ENCODE results near the gene ZNF841. TPM values are rescaled to one million over a fixed set of nuclear protein-coding genes. Genes with fewer than 3 reads are reported as not detected.
"Not testable (repeated sequence)": the region's sequence is repeated elsewhere in the genome, so short reads cannot be mapped to it uniquely, and the experiment has no call there.

Gene ZNF841
- total RNA-seq, 5 donors from 2014 or later (not counting 1 experiment from before 2014, with no cell fraction given): 25.4 to 34.3 (median 32.2) TPM

- H3K9me3 ChIP-seq; H3K4me3 Mint-ChIP-seq; CTCF ChIA-PET; ATAC-seq (replicated peaks in 1 of 4); H3K27ac Mint-ChIP-seq; H3K27ac ChIP-seq (ENCODE audit: low read length); DNase-seq; H3K4me1 ChIP-seq (ENCODE audit: control insufficient read depth in 1 of 2, extremely low read depth in 1 of 2, insufficient read depth in 2 of 2, low read length in 2 of 2); H3K27me3 Mint-ChIP-seq; H3K36me3 ChIP-seq (ENCODE audit: control insufficient read depth in 2 of 2, extremely low read depth in 1 of 2, insufficient read depth in 1 of 2, low read length in 1 of 2); H3K27me3 ChIP-seq (replicated peaks in 1 of 2; ENCODE audit: control insufficient read depth in 2 of 2, extremely low read depth in 1 of 2, insufficient read depth in 2 of 2, low read length in 1 of 2); H3K4me3 ChIP-seq (ENCODE audit: control insufficient read depth in 1 of 2, extremely low read depth in 1 of 2, low read length in 1 of 2): not testable (repeated sequence)
- POLR2A ChIA-PET: interaction anchor here in 1 of 2 donors (0.6 kb wide), 1 partner anchor 138 kb away, joined by 3 read pairs; the partner anchor contains the start of gene PPP2R1A
- Mint-ChIP-seq H3K9me3 (peaks cover 10 to 50% (median 30%) of the 10 kb centered on the region in 3 donors), H3K36me3 (peaks cover 48% of the 10 kb centered on the region), H3K4me1 (peaks cover 15 to 27% (median 25%) of the 10 kb centered on the region in 3 donors)
- WGBS (ENCODE audit: insufficient coverage): no CpG with 5 or more reads among the region's 1 CpG
Observed at GRCh38 chr19:52051736-52052135, 43.8 kb downstream of the ZNF841 start.

- H3K4me3 ChIP-seq (ENCODE audit: control insufficient read depth in 1 of 2, extremely low read depth in 1 of 2, low read length in 1 of 2): peak within 1 kb of the TSS; percentile 93 to 98
- POLR2A ChIA-PET: interaction anchor here in 1 of 2 donors (1.4 to 1.8 kb wide), 3 partner anchors 20 to 141 kb away, joined by 4 to 8 read pairs (median 6); partner anchors contain the start of genes PPP2R1A, ZNF614 and ZNF615
- H3K9me3 Mint-ChIP-seq: peaks cover 8 to 48% (median 30%) of the 10 kb centered on the region in 3 donors
Observed at GRCh38 chr19:52048555-52049501, 46.7 kb downstream of the ZNF841 start, which contains the start of gene ZNF432. Gene ZNF432 (minus strand): TSS chr19:52048838. CDS start chr19:52046868, 1,970 bp downstream.

GRCh38 chr19:52039169-52039568 lies 56.4 kb downstream of the ZNF841 start:
- H3K27me3 Mint-ChIP-seq: no peaks in the 10 kb centered on the region
- H3K36me3 Mint-ChIP-seq: peaks cover 93% of the 10 kb centered on the region
- POLR2A ChIA-PET: no interaction called here

More at GRCh38 chr19:52048555-52049501, 46.7 kb downstream of the ZNF841 start, which contains the start of gene ZNF432:
- Histone ChIP-seq H3K36me3 (ENCODE audit: control insufficient read depth in 2 of 2, extremely low read depth in 1 of 2, insufficient read depth in 1 of 2, low read length in 1 of 2) (peaks cover 7 to 15% of the 10 kb centered on the region in 2 donors), H3K27me3 (replicated peaks in 1 of 2; ENCODE audit: control insufficient read depth in 2 of 2, extremely low read depth in 1 of 2, insufficient read depth in 2 of 2, low read length in 1 of 2) (no peaks in the 10 kb centered on the region), H3K27ac (ENCODE audit: low read length) (peak within 1 kb of the TSS; percentile 95), H3K4me1 (ENCODE audit: control insufficient read depth in 1 of 2, extremely low read depth in 1 of 2, insufficient read depth in 2 of 2, low read length in 2 of 2) (peaks cover 4 to 5% of the 10 kb centered on the region in 2 experiments), H3K9me3 (peaks cover 8% of the 10 kb centered on the region)
- WGBS (ENCODE audit: insufficient coverage): 0% methylated on average over 51 of the region's 60 CpGs
- DNase-seq (peak; percentile 63 to 87 (median 79)), ATAC-seq (replicated peaks in 1 of 4) (peak; percentile 87 to 91 (median 90))
- Mint-ChIP-seq H3K4me1 (peaks cover 22 to 29% (median 27%) of the 10 kb centered on the region in 3 donors), H3K4me3 (peak within 1 kb of the TSS; percentile 93 to 98 (median 97)), H3K27me3 (no peaks in the 10 kb centered on the region), H3K36me3 (peaks cover 49% of the 10 kb centered on the region), H3K27ac (peak within 1 kb of the TSS; percentile 99)
- CTCF ChIA-PET: interaction anchor here in 1 of 2 donors (1.1 kb wide), 1 partner anchor 41 kb away, joined by 3 read pairs; no protein-coding TSS in a partner anchor

GRCh38 chr19:52034051-52034728 lies 61.4 kb downstream of the ZNF841 start:
- no peaks in the 10 kb centered on the region for H3K27me3 Mint-ChIP-seq
- ATAC-seq (replicated peaks in 1 of 4): no peak
- H3K4me1 Mint-ChIP-seq: no peaks in the 10 kb centered on the region
- no peak for DNase-seq
- POLR2A ChIA-PET: no interaction called here
- peaks cover 24 to 45% of the 10 kb centered on the region in 2 donors for H3K36me3 ChIP-seq (ENCODE audit: control insufficient read depth in 2 of 2, extremely low read depth in 1 of 2, insufficient read depth in 1 of 2, low read length in 1 of 2)
- H3K9me3 ChIP-seq: peaks cover 40% of the 10 kb centered on the region
- H3K4me1 ChIP-seq (ENCODE audit: control insufficient read depth in 1 of 2, extremely low read depth in 1 of 2, insufficient read depth in 2 of 2, low read length in 2 of 2): no peaks in the 10 kb centered on the region
- no peak overlapping the region for H3K4me3 Mint-ChIP-seq
- H3K27me3 ChIP-seq (replicated peaks in 1 of 2; ENCODE audit: control insufficient read depth in 2 of 2, extremely low read depth in 1 of 2, insufficient read depth in 2 of 2, low read length in 1 of 2): no peaks in the 10 kb centered on the region
- CTCF ChIA-PET: no interaction called here
- peaks cover 27 to 61% (median 48%) of the 10 kb centered on the region in 3 donors for H3K9me3 Mint-ChIP-seq
- no peak overlapping the region for H3K4me3 ChIP-seq (ENCODE audit: control insufficient read depth in 1 of 2, extremely low read depth in 1 of 2, low read length in 1 of 2)
- H3K27ac ChIP-seq (ENCODE audit: low read length): no peak overlapping the region
- H3K27ac Mint-ChIP-seq: no peak overlapping the region
- H3K36me3 Mint-ChIP-seq: peaks cover 67% of the 10 kb centered on the region
- 100% methylated on average over 2 of the region's 12 CpGs for WGBS (ENCODE audit: insufficient coverage)

More at GRCh38 chr19:52039169-52039568, 56.4 kb downstream of the ZNF841 start:
- H3K9me3 ChIP-seq: peaks cover 30% of the 10 kb centered on the region
- no peaks in the 10 kb centered on the region for H3K27me3 ChIP-seq (replicated peaks in 1 of 2; ENCODE audit: control insufficient read depth in 2 of 2, extremely low read depth in 1 of 2, insufficient read depth in 2 of 2, low read length in 1 of 2)
- no peak for DNase-seq
- H3K4me3 Mint-ChIP-seq: peak overlapping the region in 1 of 3 donors; percentile 3
- H3K4me1 Mint-ChIP-seq: no peaks in the 10 kb centered on the region
- ATAC-seq (replicated peaks in 1 of 4): no peak
- no peak overlapping the region for H3K27ac ChIP-seq (ENCODE audit: low read length)
- CTCF ChIA-PET: no interaction called here
- no peak overlapping the region for H3K27ac Mint-ChIP-seq
- WGBS (ENCODE audit: insufficient coverage): 100% methylated on average over 1 of the region's 4 CpGs
- H3K4me3 ChIP-seq (ENCODE audit: control insufficient read depth in 1 of 2, extremely low read depth in 1 of 2, low read length in 1 of 2): no peak overlapping the region
- no peaks in the 10 kb centered on the region for H3K4me1 ChIP-seq (ENCODE audit: control insufficient read depth in 1 of 2, extremely low read depth in 1 of 2, insufficient read depth in 2 of 2, low read length in 2 of 2)
- H3K9me3 Mint-ChIP-seq: peaks cover 17 to 65% (median 51%) of the 10 kb centered on the region in 3 donors
- H3K36me3 ChIP-seq (ENCODE audit: control insufficient read depth in 2 of 2, extremely low read depth in 1 of 2, insufficient read depth in 1 of 2, low read length in 1 of 2): peaks cover 30 to 70% of the 10 kb centered on the region in 2 donors

GRCh38 chr19:52028780-52029123 lies 66.8 kb downstream of the ZNF841 start:
- POLR2A ChIA-PET: interaction anchor here in 1 of 2 donors (0.7 to 1.0 kb wide), 2 partner anchors 20 to 161 kb away, joined by 3 to 8 read pairs; partner anchors contain the start of gene ZNF432
- Histone ChIP-seq H3K27me3 (replicated peaks in 1 of 2; ENCODE audit: control insufficient read depth in 2 of 2, extremely low read depth in 1 of 2, insufficient read depth in 2 of 2, low read length in 1 of 2) (no peaks in the 10 kb centered on the region), H3K36me3 (ENCODE audit: control insufficient read depth in 2 of 2, extremely low read depth in 1 of 2, insufficient read depth in 1 of 2, low read length in 1 of 2) (peaks cover 14 to 23% of the 10 kb centered on the region in 2 donors), H3K4me3 (ENCODE audit: control insufficient read depth in 1 of 2, extremely low read depth in 1 of 2, low read length in 1 of 2) (peak overlapping the region; percentile 77 to 89), H3K9me3 (peaks cover 16% of the 10 kb centered on the region), H3K4me1 (ENCODE audit: control insufficient read depth in 1 of 2, extremely low read depth in 1 of 2, insufficient read depth in 2 of 2, low read length in 2 of 2) (peaks cover 5 to 10% of the 10 kb centered on the region in 2 experiments), H3K27ac (ENCODE audit: low read length) (peak overlapping the region; percentile 91)
- peak overlapping the region; percentile 89 to 94 (median 92) for H3K4me3 Mint-ChIP-seq
- H3K27me3 Mint-ChIP-seq: no peaks in the 10 kb centered on the region
- 0% methylated on average over 2 of the region's 5 CpGs for WGBS (ENCODE audit: insufficient coverage)
- ATAC-seq (replicated peaks in 1 of 4) (peak; percentile 25 to 31 (median 29)), DNase-seq (no peak)
- H3K4me1 Mint-ChIP-seq: peaks cover 24 to 35% (median 28%) of the 10 kb centered on the region in 3 donors
- CTCF ChIA-PET: no interaction called here
- peak overlapping the region; percentile 84 to 95 for H3K27ac Mint-ChIP-seq
- H3K9me3 Mint-ChIP-seq: peaks cover 16 to 45% (median 26%) of the 10 kb centered on the region in 3 donors
- peaks cover 46% of the 10 kb centered on the region for H3K36me3 Mint-ChIP-seq
